ENCODE measurements around the gene PTPN3. TPM values are rescaled to one million over a fixed set of nuclear protein-coding genes. Genes with fewer than 3 reads are reported as not detected.

The PTPN3 gene
- total RNA-seq, 1 experiment from 2014 or later = 10.3 TPM

- no peak for DNase-seq (ENCODE audit: low spot score)
Observed at GRCh38 chr9:109426626-109427402, 71.3 kb downstream of the PTPN3 start.

GRCh38 chr9:109424618-109425017, 73.5 kb downstream of the PTPN3 start:
- no peak for DNase-seq (ENCODE audit: low spot score)

- no peak for DNase-seq (ENCODE audit: low spot score)
Observed at GRCh38 chr9:109423877-109424276, 74.2 kb downstream of the PTPN3 start.

GRCh38 chr9:109422641-109423040, 75.5 kb downstream of the PTPN3 start:
- no peak for DNase-seq (ENCODE audit: low spot score)

GRCh38 chr9:109421026-109421970, 76.8 kb downstream of the PTPN3 start:
- no peak for DNase-seq (ENCODE audit: low spot score)

- no peak for DNase-seq (ENCODE audit: low spot score)
Observed at GRCh38 chr9:109419531-109419930, 78.6 kb downstream of the PTPN3 start.

- no peak for DNase-seq (ENCODE audit: low spot score)
Observed at GRCh38 chr9:109418827-109419226, 79.3 kb downstream of the PTPN3 start.

GRCh38 chr9:109417585-109418544, 80.2 kb downstream of the PTPN3 start:
- DNase-seq (ENCODE audit: low spot score) = no peak

- peak; percentile 17 for DNase-seq (ENCODE audit: low spot score)
Observed at GRCh38 chr9:109417054-109417453, 81.1 kb downstream of the PTPN3 start.

- DNase-seq (ENCODE audit: low spot score) = no peak
Observed at GRCh38 chr9:109416135-109416706, 81.9 kb downstream of the PTPN3 start.

GRCh38 chr9:109414125-109414785, 83.9 kb downstream of the PTPN3 start:
- DNase-seq (ENCODE audit: low spot score) = no peak

- peak; percentile 16 for DNase-seq (ENCODE audit: low spot score)
Observed at GRCh38 chr9:109411798-109412352, 86.2 kb downstream of the PTPN3 start.

- no peak for DNase-seq (ENCODE audit: low spot score)
Observed at GRCh38 chr9:109411069-109411761, 86.9 kb downstream of the PTPN3 start.

- no peak for DNase-seq (ENCODE audit: low spot score)
Observed at GRCh38 chr9:109409773-109410397, 88.2 kb downstream of the PTPN3 start.

- DNase-seq (ENCODE audit: low spot score) = no peak
Observed at GRCh38 chr9:109408759-109409462, 89.2 kb downstream of the PTPN3 start.

GRCh38 chr9:109403766-109404320, 94.3 kb downstream of the PTPN3 start:
- no peak for DNase-seq (ENCODE audit: low spot score)

- DNase-seq (ENCODE audit: low spot score) = no peak
Observed at GRCh38 chr9:109403116-109403515, 95.0 kb downstream of the PTPN3 start.

GRCh38 chr9:109401990-109402318, 96.2 kb downstream of the PTPN3 start:
- no peak for DNase-seq (ENCODE audit: low spot score)

All from A172 (cell line).